OCI-LY7 (cell line): ENCODE results near the gene INPP5A. TPM values are rescaled to one million over a fixed set of nuclear protein-coding genes. Genes with fewer than 3 reads are reported as not detected.

Experiments
- BruUV-seq: library from RNA; stranded (reverse); fragments of 400-500 nt; replicated peaks from 2 replicates; lab custom pipeline; 2021; lab: Mats Ljungman, UMichigan
- CTCF ChIA-PET: fragments of 300-600 bp; sonication (Branson Sonifier 250); formaldehyde crosslinking; loops from one replicate; lab custom pipeline; 2022; ENCODE audit warnings: antibody characterized with exemption; ENCODE audit not compliant: unreplicated experiment; lab: Charles Lee
- POLR2A ChIA-PET: fragments of 300-600 bp; sonication (Branson Sonifier 250); formaldehyde crosslinking; loops from one replicate; lab custom pipeline; 2022; ENCODE audit warnings: antibody characterized with exemption; lab: Charles Lee
- DNase-seq: peaks from one replicate; pipeline ENCODE4 v3.0.0-alpha.2; 2015; ENCODE audit warnings: low spot score
- H2AFZ ChIP-seq: fragments of 200-600 bp; sonication (generic), shearing (Covaris generic); 2 replicates; pipeline ENCODE4 v1.6.1; 2014; ENCODE audit warnings: mild to moderate bottlenecking, antibody characterized with exemption, low read length, moderate library complexity
- H3K27ac ChIP-seq: fragments of 200-600 bp; sonication (generic); 2 replicates; pipeline ENCODE4 v1.5.1; 2014; ENCODE audit warnings: mixed run types, low read depth, mild to moderate bottlenecking, moderate library complexity, low read length, inconsistent platforms; ENCODE audit not compliant: poor library complexity, severe bottlenecking
- H3K36me3 ChIP-seq: fragments of 200-600 bp; sonication (generic); 2 replicates; pipeline ENCODE4 v1.6.1; 2014; ENCODE audit warnings: mild to moderate bottlenecking, antibody characterized with exemption, low read length, moderate library complexity, mixed read lengths; ENCODE audit not compliant: insufficient read depth
- H3K4me1 ChIP-seq: fragments of 200-600 bp; sonication (generic); 2 replicates; pipeline ENCODE4 v1.5.1; 2014; ENCODE audit warnings: mild to moderate bottlenecking, low read length; ENCODE audit not compliant: insufficient read depth, poor library complexity, severe bottlenecking
- H3K4me2 ChIP-seq: fragments of 200-600 bp; sonication (generic); 2 replicates; pipeline ENCODE4 v1.6.1; 2014; ENCODE audit warnings: mild to moderate bottlenecking, low read length
- H3K4me3 ChIP-seq: fragments of 200-600 bp; sonication (generic); 2 replicates; pipeline ENCODE4 v1.5.1; 2014; ENCODE audit warnings: mild to moderate bottlenecking, low read depth, low read length; ENCODE audit not compliant: poor library complexity, severe bottlenecking
- H3K79me2 ChIP-seq: fragments of 200-600 bp; sonication (generic); 2 replicates; pipeline ENCODE4 v1.6.1; 2016; ENCODE audit warnings: low read depth, mild to moderate bottlenecking, low read length, moderate library complexity, mixed read lengths; ENCODE audit not compliant: insufficient read depth
- H3K9me2 ChIP-seq: fragments of 200-600 bp; sonication (generic); 2 replicates; pipeline ENCODE4 v1.6.1; 2016; ENCODE audit warnings: mild to moderate bottlenecking, low read length, mixed read lengths; ENCODE audit not compliant: insufficient read depth
- H3K9me3 ChIP-seq: fragments of 200-600 bp; sonication (generic); 2 replicates; pipeline ENCODE4 v1.6.1; 2014; ENCODE audit warnings: mild to moderate bottlenecking, mixed run types, low read length, mixed read lengths
- H4K20me1 ChIP-seq: fragments of 200-600 bp; sonication (generic); 2 replicates; pipeline ENCODE4 v1.6.1; 2014; ENCODE audit warnings: mild to moderate bottlenecking, antibody characterized with exemption, low read length, moderate library complexity, mixed read lengths; ENCODE audit not compliant: insufficient read depth
- CTCF ChIP-seq: fragments of 200-600 bp; sonication (generic); conservative IDR thresholded peaks from 2 replicates; pipeline ENCODE4 v1.5.1; 2014; ENCODE audit warnings: mild to moderate bottlenecking, antibody characterized with exemption, low read length, moderate library complexity, mixed read lengths
- EZH2phosphoT487 ChIP-seq: fragments of 200-600 bp; sonication (generic); IDR thresholded peaks from 2 replicates; pipeline ENCODE4 v1.6.1; 2018; ENCODE audit warnings: low read depth, borderline replicate concordance, mild to moderate bottlenecking, mixed run types, antibody characterized with exemption, low read length, moderate library complexity, mixed read lengths
- intact Hi-C: fragments of 100-400 bp; cut with micrococcal nuclease; formaldehyde crosslinking; loops from one replicate; pipeline ENCODE4 v1.10.0; 2022; ENCODE audit not compliant: unreplicated experiment
- total RNA-seq, 2 experiments: library from RNA; depleted of rRNA in 1 of 2; stranded (reverse); fragments of >200 nt in 1 of 2; shearing (Covaris generic) in 1 of 2; gene quantifications; 2 replicates each; pipeline ENCODE4 v1.2.3, GENCODE V29; 2014 to 2022

Gene INPP5A
- total RNA-seq, 2 experiments from 2014 or later: 14.5 to 18.4 TPM

GRCh38 chr10:132589015-132589414 is 51.4 kb downstream of the INPP5A start:
- H3K4me3 ChIP-seq: no peak overlapping the region
- POLR2A ChIA-PET: no interaction called here
- intact Hi-C loops: no loop called here

GRCh38 chr10:132589681-132590080 is 52.1 kb downstream of the INPP5A start:
- Histone ChIP-seq H4K20me1 (no peaks in the 10 kb centered on the region), H3K79me2 (no peaks in the 10 kb centered on the region), H3K9me3 (peaks cover 9% of the 10 kb centered on the region; the same call in 1 of the 2 replicates), H3K27ac (no peak overlapping the region), H2AFZ (no peak overlapping the region), H3K9me2 (no peaks in the 10 kb centered on the region), H3K36me3 (no peaks in the 10 kb centered on the region), H3K4me1 (peaks cover 22% of the 10 kb centered on the region), H3K4me2 (no peak overlapping the region), H3K4me3 (no peak overlapping the region)
- TF ChIP-seq EZH2phosphoT487: no peak
- no peak for TF ChIP-seq CTCF
- ChIA-PET POLR2A (no interaction called here), CTCF (no interaction called here)
- DNase-seq: no peak
- no TSS peak for BruUV-seq
- intact Hi-C loops: no loop called here

More at GRCh38 chr10:132589015-132589414, 51.4 kb downstream of the INPP5A start:
- H3K27ac ChIP-seq: no peak overlapping the region
- H4K20me1 ChIP-seq: no peaks in the 10 kb centered on the region
- peaks cover 9% of the 10 kb centered on the region; the same call in 1 of the 2 replicates for H3K9me3 ChIP-seq
- DNase-seq: no peak
- no peak overlapping the region for H3K4me2 ChIP-seq
- H3K9me2 ChIP-seq: no peaks in the 10 kb centered on the region
- TF ChIP-seq CTCF (no peak), EZH2phosphoT487 (no peak)
- no peaks in the 10 kb centered on the region for H3K79me2 ChIP-seq
- no TSS peak for BruUV-seq
- no peak overlapping the region for H2AFZ ChIP-seq
- CTCF ChIA-PET: no interaction called here
- H3K4me1 ChIP-seq: peaks cover 15% of the 10 kb centered on the region
- H3K36me3 ChIP-seq: no peaks in the 10 kb centered on the region

- ChIA-PET CTCF (no interaction called here), POLR2A (interaction anchor here (0.6 kb wide), 1 partner anchor 169 kb away, joined by 3 read pairs; no protein-coding TSS in a partner anchor)
- BruUV-seq: no TSS peak
Measured at GRCh38 chr10:132590094-132590751, 52.6 kb downstream of the INPP5A start.

More at GRCh38 chr10:132590094-132590751, 52.6 kb downstream of the INPP5A start:
- peaks cover 9% of the 10 kb centered on the region; the same call in 1 of the 2 replicates for H3K9me3 ChIP-seq
- peaks cover 23% of the 10 kb centered on the region for H3K4me1 ChIP-seq
- H3K36me3 ChIP-seq: no peaks in the 10 kb centered on the region
- H2AFZ ChIP-seq: no peak overlapping the region
- no peak for DNase-seq
- intact Hi-C loops: no loop called here
- H3K4me3 ChIP-seq: no peak overlapping the region
- no peak for TF ChIP-seq EZH2phosphoT487
- TF ChIP-seq CTCF: no peak
- H3K9me2 ChIP-seq: no peaks in the 10 kb centered on the region
- no peaks in the 10 kb centered on the region for H4K20me1 ChIP-seq
- H3K79me2 ChIP-seq: no peaks in the 10 kb centered on the region
- no peak overlapping the region for H3K4me2 ChIP-seq
- no peak overlapping the region for H3K27ac ChIP-seq
